Endothelial cell of umbilical vein (primary cell): ENCODE data around the gene DTD1. TPM values are rescaled to one million over a fixed set of nuclear protein-coding genes. Genes with fewer than 3 reads are reported as not detected.

ENCODE experiments used
- BruUV-seq: library from RNA; stranded (reverse); fragments of 400-500 nt; replicated peaks from 2 replicates; lab custom pipeline; 2021; lab: Mats Ljungman, UMichigan
- CTCF ChIA-PET: fragments of 300-600, 350-600 bp; sonication (Branson Sonifier 250); formaldehyde crosslinking; loops from one replicate; lab custom pipeline; 2021; ENCODE audit warnings: antibody characterized with exemption, inconsistent platforms; lab: Charles Lee
- POLR2A ChIA-PET: fragments of 300-600, 350-600 bp; sonication (Branson Sonifier 250); formaldehyde crosslinking; loops from one replicate; lab custom pipeline; 2021; ENCODE audit warnings: antibody characterized with exemption, inconsistent platforms; lab: Charles Lee
- DNase-seq: peaks from one replicate; pipeline ENCODE4 v3.0.0-alpha.2; 2011; ENCODE audit warnings: low read depth, low spot score
- FAIRE-seq: peaks from 2 replicates; lab custom pipeline; 2011; peaks lifted over from hg19 to GRCh38; lab: Jason Lieb, UNC
- H2AFZ ChIP-seq: 2 replicates; pipeline ENCODE4 v1.6.0; 2012; ENCODE audit warnings: low read depth, low read length, control low read depth, inconsistent platforms
- H3K27ac ChIP-seq: 2 replicates; pipeline ENCODE4 v1.5.1; 2011; ENCODE audit warnings: low read depth, mild to moderate bottlenecking, control low read depth, low read length, moderate library complexity; ENCODE audit not compliant: insufficient read depth
- H3K27me3 ChIP-seq, 2 experiments: 2 replicates each; pipeline versions ENCODE4 v1.6.0 to v1.6.1; 2011; ENCODE audit warnings: low read length in 2 of 2, mixed read lengths in 1 of 2; ENCODE audit not compliant: control insufficient read depth in 2 of 2, insufficient read depth in 2 of 2
- H3K36me3 ChIP-seq, 2 experiments: 2 replicates in 1 of 2; 3 replicates in 1 of 2; pipeline ENCODE4 v1.5.1; 2011; ENCODE audit warnings: low read length in 2 of 2, mild to moderate bottlenecking in 1 of 2, moderate library complexity in 1 of 2; ENCODE audit not compliant: control insufficient read depth in 2 of 2, insufficient read depth in 2 of 2; ENCODE audit errors: extremely low read depth in 1 of 2
- H3K4me1 ChIP-seq: 3 replicates; pipeline ENCODE4 v1.5.1; 2011; ENCODE audit warnings: mild to moderate bottlenecking, low read length; ENCODE audit not compliant: control insufficient read depth, insufficient read depth; ENCODE audit errors: extremely low read depth
- H3K4me2 ChIP-seq: 2 replicates; pipeline ENCODE4 v1.6.1; 2011; ENCODE audit warnings: low read length, control low read depth, mixed read lengths; ENCODE audit not compliant: insufficient read depth
- H3K4me3 ChIP-seq, 3 experiments: fragments of 200-600 bp in 1 of 3; sonication (generic), shearing (Covaris generic) in 1 of 3; replicated peaks in 1 of 3; 2 replicates each; pipeline ENCODE4 v1.5.1; 2011 to 2016; ENCODE audit warnings: control low read depth in 3 of 3, low read length in 3 of 3, mild to moderate bottlenecking in 2 of 3, inconsistent platforms in 1 of 3, low read depth in 1 of 3, moderate library complexity in 1 of 3; ENCODE audit not compliant: insufficient read depth in 1 of 3
- H3K79me2 ChIP-seq: 2 replicates; pipeline ENCODE4 v1.6.0; 2012; ENCODE audit warnings: low read length, inconsistent platforms; ENCODE audit not compliant: control insufficient read depth, insufficient read depth
- H3K9ac ChIP-seq: replicated peaks from 2 replicates; pipeline ENCODE3; 2011; ENCODE audit warnings: low read length, control low read depth; ENCODE audit not compliant: insufficient read depth; ENCODE audit errors: extremely low read depth
- H3K9me1 ChIP-seq: replicated peaks from 3 replicates; pipeline ENCODE4 v1.6.0; 2011; ENCODE audit warnings: mild to moderate bottlenecking, low read length; ENCODE audit not compliant: control insufficient read depth, insufficient read depth; ENCODE audit errors: extremely low read depth
- H3K9me3 ChIP-seq: replicated peaks from 2 replicates; pipeline ENCODE4 v1.5.1; 2012; ENCODE audit warnings: low read length, inconsistent platforms; ENCODE audit not compliant: control insufficient read depth, insufficient read depth
- H4K20me1 ChIP-seq: replicated peaks from 2 replicates; pipeline ENCODE3; 2011; ENCODE audit warnings: mild to moderate bottlenecking, low read length; ENCODE audit not compliant: control insufficient read depth, insufficient read depth; ENCODE audit errors: extremely low read depth
- EZH2 ChIP-seq: IDR thresholded peaks from 2 replicates; pipeline ENCODE4 v1.6.1; 2012; ENCODE audit warnings: borderline replicate concordance, low read depth, mild to moderate bottlenecking, moderate library complexity, low read length, inconsistent platforms; ENCODE audit not compliant: severe bottlenecking
- GATA2 ChIP-seq: IDR thresholded peaks from 2 replicates; pipeline ENCODE4 v1.7.0; 2011; ENCODE audit warnings: low read depth, mild to moderate bottlenecking, moderate library complexity, mixed read lengths, low read length; ENCODE audit not compliant: insufficient read length, insufficient read depth
- JUN ChIP-seq: IDR thresholded peaks from 2 replicates; pipeline ENCODE4 v1.6.1; 2011; ENCODE audit warnings: borderline replicate concordance, low read depth; ENCODE audit not compliant: insufficient read length, insufficient read depth
- MYC ChIP-seq: IDR thresholded peaks from one replicate; pipeline ENCODE4 v1.6.1; 2011; ENCODE audit warnings: mild to moderate bottlenecking, low read depth, low read length
- POLR2A ChIP-seq: IDR thresholded peaks from 2 replicates; pipeline ENCODE4 v1.6.1; 2012; ENCODE audit warnings: low read depth, mild to moderate bottlenecking, control low read depth, low read length
- POLR2AphosphoS5 ChIP-seq: IDR thresholded peaks from 2 replicates; pipeline ENCODE4 v1.6.1; 2012; ENCODE audit warnings: low read depth, mild to moderate bottlenecking, control low read depth, low read length, moderate library complexity; ENCODE audit not compliant: insufficient read depth
- dilution Hi-C: fragments of 300-500 bp; cut with MboI; formaldehyde crosslinking; loops from one replicate; pipeline ENCODE4 v1.15.0; 2019; ENCODE audit warnings: low sequenced_read_pairs; ENCODE audit not compliant: extremely low pct_ligation_motif_present
- intact Hi-C: fragments of 100-400 bp; cut with micrococcal nuclease; formaldehyde crosslinking; loops from one replicate; pipeline ENCODE4 v1.10.0; 2022
- polyA plus RNA-seq, 4 experiments: library from polyadenylated mRNA; depleted of rRNA in 3 of 4; stranded (reverse) in 3 of 4; unstranded in 1 of 4; fragments of >200 nt; gene quantifications; 2 replicates each; pipeline versions ENCODE4 v1.2.1 to v1.2.3, GENCODE V29; 2011 to 2012; ENCODE audit warnings: missing spikeins in 1 of 4
- total RNA-seq: library from RNA; stranded (reverse); gene quantifications from 2 replicates; pipeline ENCODE4 v1.2.3, GENCODE V29; 2021
- TF ChIP-seq, protein P1 (sequence below): IDR thresholded peaks from 2 replicates; pipeline ENCODE4 v1.6.1; 2011; ENCODE audit not compliant: insufficient read depth, insufficient read length

DTD1 gene
- total and polyA plus RNA-seq, 2 donors (not counting 3 experiments of a cell fraction or from before 2014, with no cell fraction given), result 48.2 to 50.8 TPM

DNA sequence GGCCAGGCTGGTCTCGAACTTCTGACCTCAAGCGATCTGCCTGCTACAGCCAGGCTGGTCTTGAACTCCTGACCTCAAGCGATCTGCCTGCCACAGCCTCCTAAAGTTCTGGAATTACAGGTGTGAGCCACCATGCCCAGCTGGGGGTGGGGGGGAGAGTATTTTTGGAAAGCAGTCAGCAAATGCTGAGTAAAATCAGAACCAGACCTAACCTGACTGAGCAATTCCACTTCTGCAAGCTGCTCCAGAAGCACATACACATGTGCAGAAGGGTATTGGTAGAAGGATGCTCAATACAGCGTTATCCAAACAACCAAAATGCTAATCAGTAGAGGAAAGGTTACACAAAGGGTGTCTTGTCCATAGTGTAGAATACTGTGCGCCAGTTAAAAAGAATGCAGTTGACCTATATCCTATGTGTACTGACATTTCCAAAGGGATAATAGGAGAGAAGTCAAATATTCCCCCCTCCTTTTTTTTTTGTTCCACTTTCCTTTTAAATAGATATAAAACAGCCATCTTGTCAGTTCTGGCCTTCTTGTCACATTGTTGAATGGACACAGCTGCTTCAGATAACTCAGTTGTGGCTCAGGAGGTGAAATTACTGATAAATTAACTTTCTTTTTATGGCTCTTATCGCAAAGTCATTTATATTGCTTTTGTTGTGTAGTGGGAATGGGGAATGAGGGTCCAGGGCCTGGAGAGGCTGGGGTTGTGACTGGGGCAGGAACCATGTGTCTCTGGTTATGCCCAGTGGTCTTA is 74.6 kb downstream of the DTD1 start:
- dilution Hi-C loops (no loop called here), intact Hi-C loops (no loop called here)
- Histone ChIP-seq H3K79me2 (no peaks in the 10 kb centered on the region), H3K9me3 (no peaks in the 10 kb centered on the region), H3K9ac (no peak overlapping the region), H3K27ac (no peak overlapping the region), H3K4me2 (no peak overlapping the region), H2AFZ (no peak overlapping the region), H3K4me3 (no peak overlapping the region), H3K9me1 (no peaks in the 10 kb centered on the region), H3K36me3 (no peaks in the 10 kb centered on the region), H3K27me3 (no peaks in the 10 kb centered on the region), H4K20me1 (no peaks in the 10 kb centered on the region), H3K4me1 (no peaks in the 10 kb centered on the region)
- POLR2A ChIA-PET, result no interaction called here
- no TSS peak for BruUV-seq
- CTCF ChIA-PET, result no interaction called here
- FAIRE-seq, result no peak
- no peak for DNase-seq
- TF ChIP-seq GATA2, result no peak
- no peak for TF ChIP-seq EZH2
- TF ChIP-seq POLR2A, result no peak
- no peak for TF ChIP-seq JUN
- TF ChIP-seq MYC, result no peak
- TF ChIP-seq POLR2AphosphoS5, result no peak

DNA sequence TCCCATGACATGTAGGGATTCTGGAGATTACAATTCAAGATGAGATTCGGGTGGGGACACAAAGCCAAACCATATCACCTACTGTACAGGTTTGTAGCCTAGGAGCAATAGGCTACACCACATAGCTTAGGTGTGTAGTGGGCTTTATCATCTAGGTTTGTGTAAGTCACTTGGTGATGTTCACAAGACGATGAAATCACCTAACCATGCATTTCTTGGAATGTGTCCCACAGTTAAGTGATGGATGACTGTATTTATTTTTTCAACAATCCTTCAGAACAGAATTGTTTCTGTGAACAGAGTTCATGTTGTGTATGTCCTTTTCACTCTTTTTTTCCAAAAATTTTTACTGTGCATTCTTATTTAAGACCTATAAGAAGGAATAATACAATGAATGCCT is 76.1 kb downstream of the DTD1 start:
- TF ChIP-seq EZH2 (no peak), MYC (no peak), POLR2AphosphoS5 (no peak), POLR2A (no peak), GATA2 (no peak)
- TF ChIP-seq, protein P1, sequence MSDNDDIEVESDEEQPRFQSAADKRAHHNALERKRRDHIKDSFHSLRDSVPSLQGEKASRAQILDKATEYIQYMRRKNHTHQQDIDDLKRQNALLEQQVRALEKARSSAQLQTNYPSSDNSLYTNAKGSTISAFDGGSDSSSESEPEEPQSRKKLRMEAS, result no peak
- dilution Hi-C loops, result no loop called here
- ChIA-PET POLR2A (no interaction called here), CTCF (no interaction called here)
- no peak for DNase-seq
- Histone ChIP-seq H3K9me3 (no peaks in the 10 kb centered on the region), H3K36me3 (no peaks in the 10 kb centered on the region), H3K27me3 (no peaks in the 10 kb centered on the region), H3K9ac (no peak overlapping the region), H4K20me1 (no peaks in the 10 kb centered on the region), H2AFZ (no peak overlapping the region), H3K4me1 (no peaks in the 10 kb centered on the region), H3K79me2 (no peaks in the 10 kb centered on the region), H3K9me1 (no peaks in the 10 kb centered on the region), H3K27ac (no peak overlapping the region), H3K4me3 (no peak overlapping the region), H3K4me2 (no peak overlapping the region)
- no TSS peak for BruUV-seq
- intact Hi-C loops, result no loop called here
- no peak for FAIRE-seq
